HL-60 (cell line): ENCODE measurements around the gene DCTN4.

ENCODE experiments used
- GABPA ChIP-seq: IDR thresholded peaks from 2 replicates; pipeline ENCODE4 v1.6.1; 2012; ENCODE audit warnings: low read depth
- POLR2AphosphoS5 ChIP-seq: IDR thresholded peaks from 2 replicates; pipeline ENCODE4 v1.6.1; 2012; ENCODE audit warnings: low read depth
- TF ChIP-seq, protein P1 (sequence below): IDR thresholded peaks from one replicate; pipeline ENCODE4 v1.5.1; 2011; ENCODE audit warnings: low read length, control low read depth, inconsistent platforms; ENCODE audit not compliant: insufficient read depth

DNA sequence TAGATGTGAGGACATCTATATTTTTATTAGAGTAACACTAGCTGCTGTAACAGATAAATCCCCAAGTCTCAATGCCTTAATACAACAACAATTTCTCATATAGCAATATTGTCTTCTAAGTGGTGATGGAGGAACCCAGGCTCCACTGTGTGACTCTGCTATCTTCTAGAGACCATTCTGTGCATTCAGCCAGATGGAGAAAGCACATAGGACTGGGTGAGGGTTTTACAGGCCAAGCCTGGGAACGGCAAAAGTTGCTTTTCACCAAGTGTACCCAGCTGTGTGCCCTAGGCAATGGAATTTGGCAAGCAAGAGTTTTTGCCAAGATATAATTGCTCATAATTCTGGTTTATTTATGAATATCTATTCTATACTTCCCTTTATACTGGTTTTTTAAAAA, 69.7 kb downstream of the DCTN4 start:
- TF ChIP-seq, protein P1, sequence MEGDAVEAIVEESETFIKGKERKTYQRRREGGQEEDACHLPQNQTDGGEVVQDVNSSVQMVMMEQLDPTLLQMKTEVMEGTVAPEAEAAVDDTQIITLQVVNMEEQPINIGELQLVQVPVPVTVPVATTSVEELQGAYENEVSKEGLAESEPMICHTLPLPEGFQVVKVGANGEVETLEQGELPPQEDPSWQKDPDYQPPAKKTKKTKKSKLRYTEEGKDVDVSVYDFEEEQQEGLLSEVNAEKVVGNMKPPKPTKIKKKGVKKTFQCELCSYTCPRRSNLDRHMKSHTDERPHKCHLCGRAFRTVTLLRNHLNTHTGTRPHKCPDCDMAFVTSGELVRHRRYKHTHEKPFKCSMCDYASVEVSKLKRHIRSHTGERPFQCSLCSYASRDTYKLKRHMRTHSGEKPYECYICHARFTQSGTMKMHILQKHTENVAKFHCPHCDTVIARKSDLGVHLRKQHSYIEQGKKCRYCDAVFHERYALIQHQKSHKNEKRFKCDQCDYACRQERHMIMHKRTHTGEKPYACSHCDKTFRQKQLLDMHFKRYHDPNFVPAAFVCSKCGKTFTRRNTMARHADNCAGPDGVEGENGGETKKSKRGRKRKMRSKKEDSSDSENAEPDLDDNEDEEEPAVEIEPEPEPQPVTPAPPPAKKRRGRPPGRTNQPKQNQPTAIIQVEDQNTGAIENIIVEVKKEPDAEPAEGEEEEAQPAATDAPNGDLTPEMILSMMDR: no peak
- TF ChIP-seq GABPA (no peak), POLR2AphosphoS5 (no peak)
